GM23338 (cell line): ENCODE data around the gene C1orf21.

Experiments
- CREB1 ChIP-seq: fragments of 250-450 bp; sonication (Bioruptor Pico); IDR thresholded peaks from 2 replicates; pipeline ENCODE4 v1.5.0; 2020; ENCODE audit warnings: low read depth, mild to moderate bottlenecking, moderate library complexity
- CTCF ChIP-seq, 2 experiments: fragments of 200-600 bp in 1 of 2; sonication (generic) in 1 of 2; conservative IDR thresholded peaks; 2 replicates each; pipeline versions ENCODE4 v1.5.1 to v1.6.1; 2016 to 2017; ENCODE audit warnings: antibody characterized with exemption in 2 of 2, low read depth in 2 of 2, mild to moderate bottlenecking in 2 of 2, moderate library complexity in 1 of 2
- ETS1 ChIP-seq: IDR thresholded peaks from 2 replicates; pipeline ENCODE4 v1.6.1; 2016; ENCODE audit warnings: antibody characterized with exemption
- EZH2 ChIP-seq: fragments of 200-600 bp; sonication (generic); IDR thresholded peaks from one replicate; pipeline ENCODE4 v1.8.0; 2017; ENCODE audit warnings: antibody characterized with exemption, mild to moderate bottlenecking, low read depth; ENCODE audit not compliant: unreplicated experiment
- EZH2phosphoT487 ChIP-seq: fragments of 200-600 bp; sonication (generic); IDR thresholded peaks from one replicate; pipeline ENCODE4 v1.8.1; 2018; ENCODE audit warnings: antibody characterized with exemption; ENCODE audit not compliant: unreplicated experiment
- JUNB ChIP-seq: IDR thresholded peaks from one replicate; pipeline ENCODE4 v1.6.1; 2016; ENCODE audit warnings: antibody characterized with exemption; ENCODE audit not compliant: unreplicated experiment
- NANOG ChIP-seq: IDR thresholded peaks from 2 replicates; pipeline ENCODE4 v1.6.1; 2016; ENCODE audit warnings: antibody characterized with exemption, borderline replicate concordance
- POLR2AphosphoS5 ChIP-seq: IDR thresholded peaks from 2 replicates; pipeline ENCODE4 v1.6.1; 2016; ENCODE audit warnings: antibody characterized with exemption, low read depth
- REST ChIP-seq: IDR thresholded peaks from one replicate; pipeline ENCODE4 v1.6.1; 2018; ENCODE audit warnings: antibody characterized with exemption; ENCODE audit not compliant: unreplicated experiment
- ZNF331 ChIP-seq: fragments of 250-450 bp; sonication (Bioruptor Pico); IDR thresholded peaks from 2 replicates; pipeline ENCODE4 v1.5.0; 2020; ENCODE audit warnings: low read depth, mild to moderate bottlenecking, moderate library complexity

- TF ChIP-seq POLR2AphosphoS5 (no peak), CTCF (conservative IDR thresholded peaks at IDR 0.05; ENCODE audit: low read depth in 2 of 2) (no peak), CREB1 (CRISPR knock-in tag) (no peak), EZH2 (no peak), ETS1 (no peak), NANOG (no peak), JUNB (no peak), REST (no peak), EZH2phosphoT487 (no peak), ZNF331 (CRISPR knock-in tag) (no peak)
Measured at GRCh38 chr1:184610876-184611595, 224.2 kb downstream of the C1orf21 start.
